GM12878 (cell line): ENCODE data around the gene ANAPC2. TPM values are rescaled to one million over a fixed set of nuclear protein-coding genes. Genes with fewer than 3 reads are reported as not detected.

Source experiments
- ATAC-seq: fragments of 200-7000 bp; cut with Tn5 transposase; 3 replicates; pipeline ENCODE4 v1.9.1; 2020; ENCODE audit warnings: mild to moderate bottlenecking, moderate library complexity
- BruUV-seq: library from RNA; stranded (reverse); fragments of 400-500 nt; replicated peaks from 2 replicates; lab custom pipeline; 2021; lab: Mats Ljungman, UMichigan
- CTCF ChIA-PET: fragments of 300-600 bp; sonication (Branson Sonifier 250); formaldehyde crosslinking; extraction: SDS; loops from one replicate; lab custom pipeline; 2021; ENCODE audit warnings: inconsistent platforms; lab: Yijun Ruan, JAX
- POLR2A ChIA-PET: fragments of 350-600 bp; formaldehyde crosslinking; extraction: SDS; loops from one replicate; lab custom pipeline; 2021; ENCODE audit warnings: inconsistent platforms; lab: Charles Lee
- RAD21 ChIA-PET: fragments of 300-600 bp; sonication (Branson Sonifier 250); formaldehyde crosslinking; loops from one replicate; lab custom pipeline; 2023; ENCODE audit warnings: antibody characterized with exemption; ENCODE audit not compliant: unreplicated experiment; lab: Charles Lee
- SMC1A ChIA-PET: fragments of 300-600 bp; sonication (Branson Sonifier 250); formaldehyde crosslinking; loops from one replicate; lab custom pipeline; 2023; ENCODE audit not compliant: unreplicated experiment, uncharacterized antibody; lab: Charles Lee
- DNase-seq: peaks from one replicate; pipeline ENCODE4 v3.0.0-alpha.2; 2011; ENCODE audit warnings: low read depth, low spot score
- FAIRE-seq: peaks from 3 replicates; lab custom pipeline; 2011; peaks lifted over from hg19 to GRCh38; lab: Jason Lieb, UNC
- H2AFZ ChIP-seq: 2 replicates; pipeline ENCODE4 v1.6.0; 2011; ENCODE audit warnings: low read depth, low read length, control low read depth; ENCODE audit not compliant: control insufficient read depth
- H3K27ac ChIP-seq: 2 replicates; pipeline ENCODE4 v1.5.1; 2011; ENCODE audit warnings: control low read depth; ENCODE audit not compliant: control insufficient read depth, insufficient read depth
- H3K27me3 ChIP-seq, 2 experiments: replicated peaks in 1 of 2; 2 replicates each; pipeline versions ENCODE4 v1.6.0 to v1.6.1; 2011; ENCODE audit warnings: low read length in 1 of 2; ENCODE audit not compliant: control insufficient read depth in 2 of 2, insufficient read depth in 2 of 2
- H3K36me3 ChIP-seq, 2 experiments: 2 replicates each; pipeline ENCODE4 v1.5.1; 2011; ENCODE audit warnings: low read length in 1 of 2; ENCODE audit not compliant: control insufficient read depth in 2 of 2, insufficient read depth in 2 of 2
- H3K4me1 ChIP-seq: 2 replicates; pipeline ENCODE4 v1.6.1; 2011; ENCODE audit warnings: mild to moderate bottlenecking, low read length, moderate library complexity, mixed read lengths; ENCODE audit not compliant: control insufficient read depth, insufficient read depth
- H3K4me2 ChIP-seq: 2 replicates; pipeline ENCODE4 v1.6.0; 2011; ENCODE audit warnings: control low read depth; ENCODE audit not compliant: control insufficient read depth, insufficient read depth
- H3K4me3 ChIP-seq: fragments of 200-600 bp; sonication (generic); 2 replicates; pipeline ENCODE4 v1.5.1; 2016
- H3K79me2 ChIP-seq: 2 replicates; pipeline ENCODE4 v1.6.0; 2011; ENCODE audit warnings: low read length; ENCODE audit not compliant: control insufficient read depth, insufficient read depth
- H3K9ac ChIP-seq: 2 replicates; pipeline ENCODE4 v1.8.0; 2011; ENCODE audit warnings: low read length, control low read depth, mixed read lengths; ENCODE audit not compliant: control insufficient read depth, insufficient read depth
- H3K9me3 ChIP-seq: replicated peaks from 3 replicates; pipeline ENCODE4 v1.5.1; 2011; ENCODE audit warnings: mild to moderate bottlenecking, low read length; ENCODE audit not compliant: control insufficient read depth, insufficient read depth
- H4K20me1 ChIP-seq: 2 replicates; pipeline ENCODE4 v1.6.0; 2011; ENCODE audit not compliant: control insufficient read depth, insufficient read depth
- CTCF ChIP-seq, 3 experiments: IDR thresholded peaks in 2 of 3; conservative IDR thresholded peaks in 1 of 3; 2 replicates each; pipeline ENCODE4 v1.5.1; 2011; ENCODE audit warnings: low read depth in 3 of 3, low read length in 3 of 3, mild to moderate bottlenecking in 3 of 3, control low read depth in 2 of 3, moderate library complexity in 2 of 3, inconsistent platforms in 1 of 3, mixed read lengths in 1 of 3; ENCODE audit not compliant: control insufficient read depth in 2 of 3, insufficient read depth in 1 of 3; ENCODE audit errors: extremely low read depth in 1 of 3
- E2F4 ChIP-seq: IDR thresholded peaks from 2 replicates; pipeline ENCODE4 v1.6.1; 2012; ENCODE audit warnings: low read depth, low read length, improper control_type of control experiment
- E4F1 ChIP-seq: fragments of 450-650 bp; IDR thresholded peaks from 2 replicates; pipeline ENCODE4 v1.6.1; 2018; ENCODE audit warnings: borderline replicate concordance, mild to moderate bottlenecking; ENCODE audit not compliant: partially characterized antibody
- KLF5 ChIP-seq: fragments of 450-650 bp; IDR thresholded peaks from 2 replicates; pipeline ENCODE4 v1.6.1; 2014; ENCODE audit warnings: mild to moderate bottlenecking; ENCODE audit not compliant: partially characterized antibody
- MLLT1 ChIP-seq: fragments of 450-650 bp; IDR thresholded peaks from 2 replicates; pipeline ENCODE4 v1.6.1; 2016; ENCODE audit warnings: mild to moderate bottlenecking
- PAX5 ChIP-seq: IDR thresholded peaks from 2 replicates; pipeline ENCODE4 v1.6.1; 2011; ENCODE audit warnings: low read depth, low read length, borderline replicate concordance
- REST ChIP-seq: IDR thresholded peaks from 2 replicates; pipeline ENCODE4 v1.6.1; 2012; ENCODE audit warnings: mild to moderate bottlenecking, low read depth, low read length
- SUZ12 ChIP-seq: fragments of 200-600 bp; sonication (generic); IDR thresholded peaks from one replicate; pipeline ENCODE4 v1.6.1; 2018; ENCODE audit warnings: antibody characterized with exemption, mild to moderate bottlenecking; ENCODE audit not compliant: unreplicated experiment
- ZNF622 ChIP-seq: fragments of 450-650 bp; IDR thresholded peaks from 2 replicates; pipeline ENCODE4 v1.6.1; 2017; ENCODE audit warnings: mild to moderate bottlenecking, inconsistent platforms
- WGBS: methylation state at CpG from one replicate; pipeline ENCODE4 v1.1.6; 2016; ENCODE audit warnings: low lambda C conversion rate; ENCODE audit not compliant: insufficient replicate concordance, insufficient coverage; ENCODE audit errors: missing lambda C conversion rate; 5-methylcytosine and 5-hydroxymethylcytosine counted together
- in situ Hi-C: fragments of 300-500 bp; cut with MboI; formaldehyde crosslinking; loops from 9 replicates; pipeline ENCODE4 v1.14.3; 2018; ENCODE audit warnings: mixed read lengths
- intact Hi-C: fragments of 100-400 bp; cut with micrococcal nuclease; formaldehyde crosslinking; loops from one replicate; pipeline ENCODE4 v1.14.2; 2022; ENCODE audit not compliant: unreplicated experiment
- polyA plus RNA-seq, 11 experiments: library from polyadenylated mRNA; depleted of rRNA in 4 of 11; unstranded in 6 of 11; stranded (reverse) in 5 of 11; fragments of >200 nt; fragmentation: Nextera tagmentation in 4 of 11; fragmentation: Illumina TruSeq in 1 of 11; extraction: Ambion mirVana in 4 of 11; extraction: Trizol in 1 of 11; gene quantifications; 1 replicate in 1 of 11; 2 replicates in 10 of 11; pipeline versions ENCODE4 v1.2.1 to v1.2.3, GENCODE V29; 2011 to 2016; ENCODE audit warnings: inconsistent platforms in 2 of 11, missing spikeins in 2 of 11, low read depth in 1 of 11
- total RNA-seq, 4 experiments: library from RNA; depleted of rRNA in 3 of 4; stranded (reverse); fragments of >200 nt in 3 of 4; fragmentation: Illumina TruSeq in 1 of 4; extraction: Trizol in 1 of 4; gene quantifications; 2 replicates each; pipeline versions ENCODE4 v1.2.1 to v1.2.3, GENCODE V29; 2013 to 2021

ANAPC2 gene
- total and polyA plus RNA-seq, 10 of the 15 experiments (the other 5 are each of a cell fraction or from before 2014, with no cell fraction given): 0.03 to 65.2 (median 20.5) TPM

- in situ Hi-C loops: no loop called here
- ATAC-seq: no peak
- ChIA-PET CTCF (interaction anchor here (0.7 kb wide), 1 partner anchor 12 kb away, joined by 3 read pairs; no protein-coding TSS in a partner anchor), POLR2A (interaction anchor here (1.1 to 2.8 kb wide), 3 partner anchors 32 to 63 kb away, joined by 3 to 10 read pairs (median 5); partner anchors contain the start of gene CYSRT1), RAD21 (no interaction called here), SMC1A (no interaction called here)
- H3K4me1 ChIP-seq: peaks cover 10% of the 10 kb centered on the region
- H3K9me3 ChIP-seq: no peaks in the 10 kb centered on the region
- intact Hi-C loops: no loop called here
- WGBS: 78% methylated on average over 10 of the region's 10 CpGs
- TF ChIP-seq CTCF (IDR thresholded peaks at IDR 0.05 in 2 of 3, conservative IDR thresholded peaks at IDR 0.05 in 1 of 3; ENCODE audit: control insufficient read depth in 2 of 3, extremely low read depth in 1 of 3, insufficient read depth in 1 of 3, low read depth in 3 of 3, low read length in 3 of 3) (no peak), SUZ12 (no peak), REST (no peak), MLLT1 (no peak), ZNF622 (no peak), E4F1 (no peak), KLF5 (no peak), E2F4 (no peak), PAX5 (no peak)
- peaks cover 0 to 7% of the 10 kb centered on the region in 2 experiments; a peak in 2 of 4 replicates for H3K36me3 ChIP-seq
- no peak for DNase-seq
- no peak overlapping the region for H2AFZ ChIP-seq
- H3K4me3 ChIP-seq: no peak overlapping the region
- BruUV-seq: no TSS peak
- H3K27me3 ChIP-seq: no peaks in the 10 kb centered on the region
- peaks cover 7% of the 10 kb centered on the region; the same call in 1 of the 2 replicates for H4K20me1 ChIP-seq
- H3K9ac ChIP-seq: no peak overlapping the region
- FAIRE-seq: no peak
- peaks cover 24% of the 10 kb centered on the region for H3K79me2 ChIP-seq
- H3K27ac ChIP-seq: no peak overlapping the region
- no peak overlapping the region for H3K4me2 ChIP-seq
Measured at GRCh38 chr9:137192448-137192780, 4.1 kb upstream of the ANAPC2 start.
